HEK293 (cell line): ENCODE data around the gene KLHL5.
"Not testable (repeated sequence)": the region's sequence is repeated elsewhere in the genome, so short reads cannot be mapped to it uniquely, and the experiment has no call there.

ENCODE experiments used
- CTCF ChIA-PET: fragments of 350-600 bp; formaldehyde crosslinking; extraction: SDS; loops from one replicate; lab custom pipeline; 2021; ENCODE audit warnings: antibody characterized with exemption; lab: Yijun Ruan, JAX
- POLR2A ChIA-PET: fragments of 300-600 bp; formaldehyde crosslinking; extraction: SDS; loops from one replicate; lab custom pipeline; 2020; ENCODE audit warnings: antibody characterized with exemption, inconsistent platforms; lab: Yijun Ruan, JAX
- H3K27ac ChIP-seq: fragments of 200-500 bp; sonication (Bioruptor generic); 2 replicates; pipeline ENCODE4 v1.5.1; 2014; ENCODE audit warnings: low read depth, low read length, control low read depth, inconsistent platforms; ENCODE audit errors: extremely low read depth
- H3K36me3 ChIP-seq, 2 experiments: fragments of 200-500 bp in 1 of 2; sonication (Bioruptor generic) in 1 of 2; 1 replicate in 1 of 2; 2 replicates in 1 of 2; pipeline ENCODE4 v1.5.1; 2014 to 2017; ENCODE audit warnings: inconsistent platforms in 2 of 2, low read length in 2 of 2; ENCODE audit not compliant: control insufficient read depth in 2 of 2, insufficient read depth in 1 of 2
- H3K4me1 ChIP-seq: fragments of 200-500 bp; sonication (Bioruptor generic); 2 replicates; pipeline ENCODE4 v1.5.1; 2014; ENCODE audit warnings: mild to moderate bottlenecking, low read length, inconsistent platforms; ENCODE audit not compliant: control insufficient read depth, insufficient read depth
- H3K4me3 ChIP-seq: 2 replicates; pipeline ENCODE4 v1.5.1; 2011; ENCODE audit warnings: low read depth, mild to moderate bottlenecking, control low read depth, low read length, moderate library complexity
- H3K9me3 ChIP-seq: fragments of 200-500 bp; sonication (Bioruptor generic); 2 replicates; pipeline ENCODE4 v1.5.1; 2014; ENCODE audit warnings: low read depth, low read length, inconsistent platforms; ENCODE audit not compliant: control insufficient read depth, insufficient read depth
- BCL11A ChIP-seq: fragments of 450-650 bp; formaldehyde crosslinking; IDR thresholded peaks from 2 replicates; pipeline ENCODE4 v1.5.1; 2016; ENCODE audit warnings: low read depth, missing biosample characterization, missing genetic modification characterization
- GLI2 ChIP-seq: fragments of 450-650 bp; formaldehyde crosslinking; IDR thresholded peaks from 2 replicates; pipeline ENCODE4; 2017; ENCODE audit warnings: missing biosample characterization, missing genetic modification characterization, low read depth, borderline replicate concordance
- HOXC10 ChIP-seq: sonication (generic); formaldehyde crosslinking; IDR thresholded peaks from 2 replicates; pipeline ENCODE4 v1.8.1; 2023; ENCODE audit warnings: mild to moderate bottlenecking, missing genetic modification reagents
- KLF7 ChIP-seq: fragments of 450-650 bp; formaldehyde crosslinking; IDR thresholded peaks from 2 replicates; pipeline ENCODE4 v1.5.1; 2016; ENCODE audit warnings: missing biosample characterization, missing genetic modification characterization, borderline replicate concordance
- PBX3 ChIP-seq: sonication (generic); formaldehyde crosslinking; IDR thresholded peaks from 2 replicates; pipeline ENCODE4 v1.8.1; 2022; ENCODE audit warnings: mild to moderate bottlenecking, moderate library complexity, missing genetic modification reagents
- PRDM1 ChIP-seq: fragments of 450-650 bp; formaldehyde crosslinking; IDR thresholded peaks from 2 replicates; pipeline ENCODE4; 2016; ENCODE audit warnings: missing biosample characterization, missing genetic modification characterization
- PRDM2 ChIP-seq: fragments of 450-650 bp; formaldehyde crosslinking; IDR thresholded peaks from 2 replicates; pipeline ENCODE4 v1.5.1; 2016; ENCODE audit warnings: missing biosample characterization, missing genetic modification characterization, borderline replicate concordance
- RBAK ChIP-seq: fragments of 450-650 bp; formaldehyde crosslinking; IDR thresholded peaks from 2 replicates; pipeline ENCODE4 v1.5.1; 2016; ENCODE audit warnings: missing biosample characterization, missing genetic modification characterization
- SALL2 ChIP-seq: fragments of 450-650 bp; formaldehyde crosslinking; IDR thresholded peaks from 2 replicates; pipeline ENCODE4 v1.5.0; 2017; ENCODE audit warnings: missing biosample characterization, mild to moderate bottlenecking, missing genetic modification characterization, borderline replicate concordance
- ZBTB21 ChIP-seq: fragments of 450-650 bp; formaldehyde crosslinking; IDR thresholded peaks from 2 replicates; pipeline ENCODE4 v1.5.1; 2017; ENCODE audit warnings: missing biosample characterization, missing genetic modification characterization
- ZBTB7A ChIP-seq: fragments of 450-650 bp; formaldehyde crosslinking; IDR thresholded peaks from 2 replicates; pipeline ENCODE4 v1.5.1; 2016; ENCODE audit warnings: low read depth, missing biosample characterization, missing genetic modification characterization
- ZFP41 ChIP-seq: fragments of 450-650 bp; formaldehyde crosslinking; IDR thresholded peaks from 2 replicates; pipeline ENCODE4 v1.5.1; 2016; ENCODE audit warnings: missing biosample characterization, missing genetic modification characterization, borderline replicate concordance
- ZNF146 ChIP-seq: fragments of 450-650 bp; formaldehyde crosslinking; IDR thresholded peaks from 2 replicates; pipeline ENCODE4 v1.5.1; 2016; ENCODE audit warnings: missing biosample characterization, missing genetic modification characterization
- ZNF16 ChIP-seq: fragments of 450-650 bp; formaldehyde crosslinking; IDR thresholded peaks from 2 replicates; pipeline ENCODE4 v1.5.1; 2016; ENCODE audit warnings: low read depth, missing biosample characterization, missing genetic modification characterization
- ZNF24 ChIP-seq: fragments of 450-650 bp; formaldehyde crosslinking; IDR thresholded peaks from 2 replicates; pipeline ENCODE4 v1.5.1; 2016; ENCODE audit warnings: missing biosample characterization, missing genetic modification characterization
- ZNF311 ChIP-seq: fragments of 450-650 bp; formaldehyde crosslinking; IDR thresholded peaks from 2 replicates; pipeline ENCODE4 v1.5.1; 2017; ENCODE audit warnings: missing biosample characterization, missing genetic modification characterization, borderline replicate concordance
- ZNF350 ChIP-seq: fragments of 450-650 bp; formaldehyde crosslinking; IDR thresholded peaks from 2 replicates; pipeline ENCODE4 v1.5.0; 2017; ENCODE audit warnings: missing biosample characterization, mild to moderate bottlenecking, missing genetic modification characterization
- ZNF48 ChIP-seq: fragments of 450-650 bp; formaldehyde crosslinking; IDR thresholded peaks from 2 replicates; pipeline ENCODE4 v1.5.1; 2016; ENCODE audit warnings: missing biosample characterization, missing genetic modification characterization
- ZNF529 ChIP-seq: fragments of 450-650 bp; formaldehyde crosslinking; IDR thresholded peaks from 2 replicates; pipeline ENCODE4 v1.5.1; 2017; ENCODE audit warnings: missing genetic modification characterization, missing biosample characterization; ENCODE audit not compliant: insufficient replicate concordance
- ZNF548 ChIP-seq: fragments of 450-650 bp; formaldehyde crosslinking; IDR thresholded peaks from 2 replicates; pipeline ENCODE4 v1.5.1; 2016; ENCODE audit warnings: missing biosample characterization, missing genetic modification characterization
- ZNF585B ChIP-seq: fragments of 450-650 bp; formaldehyde crosslinking; IDR thresholded peaks from 2 replicates; pipeline ENCODE4 v1.5.1; 2016; ENCODE audit warnings: missing biosample characterization, missing genetic modification characterization
- ZNF76 ChIP-seq: fragments of 450-650 bp; formaldehyde crosslinking; IDR thresholded peaks from 2 replicates; pipeline ENCODE4; 2016; ENCODE audit warnings: low read depth, missing biosample characterization, missing genetic modification characterization, borderline replicate concordance
- ZNF843 ChIP-seq: fragments of 450-650 bp; formaldehyde crosslinking; IDR thresholded peaks from 2 replicates; pipeline ENCODE4 v1.5.1; 2016; ENCODE audit warnings: missing biosample characterization, missing genetic modification characterization
- TF ChIP-seq, protein P1 (sequence below): fragments of 450-650 bp; formaldehyde crosslinking; IDR thresholded peaks from 2 replicates; pipeline ENCODE4 v1.5.1; 2016; ENCODE audit warnings: missing biosample characterization, missing genetic modification characterization

The KLHL5 gene

DNA sequence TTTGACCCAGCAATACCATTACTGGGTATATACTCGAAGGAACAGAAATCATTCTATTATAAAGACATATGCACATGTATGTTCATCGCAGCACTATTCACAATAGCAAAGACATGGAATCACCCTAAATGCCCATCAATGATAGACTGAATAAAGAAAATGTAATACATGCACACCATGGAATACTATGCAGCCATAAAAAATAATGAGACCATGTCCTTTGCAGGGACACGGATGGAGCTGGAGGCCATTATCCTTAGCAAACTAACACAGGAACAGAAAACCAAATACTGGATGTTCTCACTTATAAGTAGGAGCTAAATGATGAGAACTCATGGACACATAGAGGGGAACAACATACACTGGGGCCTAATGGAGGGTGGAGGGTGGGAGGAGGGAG is 76.2 kb downstream of the KLHL5 start:
- POLR2A ChIA-PET, H3K4me1 ChIP-seq, H3K36me3 ChIP-seq, H3K9me3 ChIP-seq, H3K4me3 ChIP-seq, H3K27ac ChIP-seq: not testable (repeated sequence)
- TF ChIP-seq ZNF146 (tag by site-specific recombination) = peak; percentile 58; the same call in 1 of the 2 replicates
- CTCF ChIA-PET = interaction anchor here (1.0 kb wide), 1 partner anchor 236 kb away, joined by 4 read pairs; no protein-coding TSS in a partner anchor

DNA sequence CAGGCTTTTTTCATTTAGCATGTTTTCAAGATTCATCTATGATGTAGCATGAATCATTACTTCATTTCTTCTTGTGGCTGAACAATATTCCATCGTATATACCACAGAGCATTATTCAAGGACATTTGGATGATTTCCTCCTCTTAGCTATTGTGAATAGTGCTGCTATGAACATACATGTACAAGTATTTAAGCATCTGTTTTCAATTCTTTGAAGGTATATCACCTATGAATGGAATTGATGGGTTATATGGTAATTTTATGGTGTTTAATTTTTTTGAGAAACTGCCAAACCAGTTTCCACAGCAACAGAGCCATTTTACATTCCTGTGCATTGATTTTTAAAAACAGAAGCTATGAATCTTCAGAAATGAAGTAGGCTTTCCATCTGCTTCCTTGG is 84.2 kb downstream of the KLHL5 start:
- TF ChIP-seq KLF7 = no peak
- TF ChIP-seq ZNF311 (tag by site-specific recombination) = no peak
- TF ChIP-seq ZBTB7A (tag by site-specific recombination) = no peak
- TF ChIP-seq BCL11A = no peak
- TF ChIP-seq PRDM2 (tag by site-specific recombination) = no peak
- ChIA-PET POLR2A (no interaction called here), CTCF (interaction anchor here (1.4 kb wide), 1 partner anchor 11 kb away, joined by 4 read pairs; no protein-coding TSS in a partner anchor)
- Histone ChIP-seq H3K4me3 (no peak overlapping the region), H3K27ac (no peak overlapping the region), H3K36me3 (no peaks in the 10 kb centered on the region), H3K9me3 (no peaks in the 10 kb centered on the region), H3K4me1 (no peaks in the 10 kb centered on the region)

DNA sequence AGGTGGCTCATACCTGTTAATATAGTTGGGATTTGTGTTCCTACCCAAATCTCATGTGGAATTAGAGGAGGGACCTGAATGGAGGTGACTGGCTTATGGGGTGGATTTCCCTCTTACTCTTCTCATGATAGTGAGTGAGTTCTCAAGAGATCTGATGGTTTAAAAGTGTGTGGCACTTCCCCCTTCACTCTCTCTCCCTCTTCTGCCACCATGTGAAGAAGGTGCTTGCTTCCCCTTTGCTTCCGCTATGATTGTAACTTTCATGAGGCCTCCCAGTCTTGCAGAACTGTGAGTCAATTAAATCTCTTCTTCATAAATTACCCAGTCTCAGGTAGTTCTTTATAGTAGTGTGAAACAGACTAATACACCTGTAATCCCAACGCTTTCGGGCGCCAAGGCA is 92.0 kb downstream of the KLHL5 start:
- ChIA-PET CTCF (interaction anchor here (0.9 kb wide), 1 partner anchor 251 kb away, joined by 3 read pairs; no protein-coding TSS in a partner anchor), POLR2A (no interaction called here)
- Histone ChIP-seq H3K4me1 (no peaks in the 10 kb centered on the region), H3K27ac (no peak overlapping the region), H3K9me3 (no peaks in the 10 kb centered on the region), H3K36me3 (no peaks in the 10 kb centered on the region), H3K4me3 (no peak overlapping the region)
- TF ChIP-seq ZNF76 (tag by site-specific recombination) = no peak
- TF ChIP-seq ZNF350 (tag by site-specific recombination) = no peak
- no peak for TF ChIP-seq PBX3 (CRISPR knock-in tag)
- no peak for TF ChIP-seq SALL2
- TF ChIP-seq, protein P1, sequence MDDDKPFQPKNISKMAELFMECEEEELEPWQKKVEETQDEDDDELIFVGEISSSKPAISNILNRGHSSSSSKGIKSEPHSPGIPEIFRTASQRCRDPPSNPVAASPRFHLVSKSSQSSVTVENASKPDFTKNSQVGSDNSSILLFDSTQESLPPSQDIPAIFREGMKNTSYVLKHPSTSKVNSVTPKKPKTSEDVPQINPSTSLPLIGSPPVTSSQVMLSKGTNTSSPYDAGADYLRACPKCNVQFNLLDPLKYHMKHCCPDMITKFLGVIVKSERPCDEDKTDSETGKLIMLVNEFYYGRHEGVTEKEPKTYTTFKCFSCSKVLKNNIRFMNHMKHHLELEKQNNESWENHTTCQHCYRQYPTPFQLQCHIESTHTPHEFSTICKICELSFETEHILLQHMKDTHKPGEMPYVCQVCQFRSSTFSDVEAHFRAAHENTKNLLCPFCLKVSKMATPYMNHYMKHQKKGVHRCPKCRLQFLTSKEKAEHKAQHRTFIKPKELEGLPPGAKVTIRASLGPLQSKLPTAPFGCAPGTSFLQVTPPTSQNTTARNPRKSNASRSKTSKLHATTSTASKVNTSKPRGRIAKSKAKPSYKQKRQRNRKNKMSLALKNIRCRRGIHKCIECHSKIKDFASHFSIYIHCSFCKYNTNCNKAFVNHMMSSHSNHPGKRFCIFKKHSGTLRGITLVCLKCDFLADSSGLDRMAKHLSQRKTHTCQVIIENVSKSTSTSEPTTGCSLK = no peak
- TF ChIP-seq GLI2 (tag by site-specific recombination) = no peak
- no peak for TF ChIP-seq RBAK (tag by site-specific recombination)
- TF ChIP-seq ZFP41 (tag by site-specific recombination) = no peak
- TF ChIP-seq HOXC10 (CRISPR knock-in tag) = no peak
- no peak for TF ChIP-seq ZNF548 (tag by site-specific recombination)
- TF ChIP-seq ZNF16 (tag by site-specific recombination) = no peak
- no peak for TF ChIP-seq ZNF843
- TF ChIP-seq ZNF48 (tag by site-specific recombination) = no peak
- no peak for TF ChIP-seq ZNF24 (tag by site-specific recombination)
- TF ChIP-seq PRDM1 (tag by site-specific recombination) = no peak
- TF ChIP-seq ZBTB21 (tag by site-specific recombination) = no peak
- no peak for TF ChIP-seq ZNF529 (tag by site-specific recombination)
- no peak for TF ChIP-seq ZNF585B (tag by site-specific recombination)
